Tibial nerve (tissue), 4 donors: ENCODE data around the gene BCO1. TPM values are rescaled to one million over a fixed set of nuclear protein-coding genes. Genes with fewer than 3 reads are reported as not detected.
"Not testable (repeated sequence)": the region's sequence is repeated elsewhere in the genome, so short reads cannot be mapped to it uniquely, and the experiment has no call there.

Experiments
- DNase-seq, 2 donors: peaks; one replicate each; pipeline ENCODE4 v3.0.0-alpha.2; 2019; ENCODE audit warnings: low spot score in 2 of 2
- H3K27ac ChIP-seq, 4 donors: fragments of 200-600 bp; sonication (generic) in 3 of 4; one replicate each; pipeline ENCODE4 v1.5.1; 2017 to 2019; ENCODE audit warnings: mild to moderate bottlenecking in 1 of 4
- H3K27me3 ChIP-seq, 2 donors: fragments of 200-600 bp; sonication (generic) in 1 of 2; one replicate each; pipeline versions ENCODE4 v1.5.1 to v1.6.0; 2017 to 2019
- H3K36me3 ChIP-seq, 3 donors: fragments of 200-600 bp; sonication (generic); one replicate each; pipeline ENCODE4 v1.5.1; 2018 to 2019
- H3K4me1 ChIP-seq, 4 donors: fragments of 200-600 bp; sonication (generic) in 3 of 4; one replicate each; pipeline ENCODE4 v1.5.1; 2017 to 2019
- H3K4me3 ChIP-seq, 4 donors: fragments of 200-600 bp; sonication (generic) in 3 of 4; one replicate each; pipeline ENCODE4 v1.5.1; 2017 to 2019; ENCODE audit warnings: mild to moderate bottlenecking in 1 of 4, moderate library complexity in 1 of 4
- H3K9me3 ChIP-seq, 4 donors: fragments of 200-600 bp; sonication (generic) in 3 of 4; one replicate each; pipeline ENCODE4 v1.5.1; 2017 to 2019
- CTCF ChIP-seq, 5 experiments: fragments of 200-600 bp in 3 of 5; fragments of 450-650 bp in 2 of 5; sonication (generic) in 3 of 5; IDR thresholded peaks; one replicate each; pipeline ENCODE4 v1.5.1; 2016 to 2019; ENCODE audit warnings: antibody characterized with exemption in 5 of 5, mild to moderate bottlenecking in 3 of 5, moderate library complexity in 2 of 5
- EP300 ChIP-seq, 2 donors: sonication (generic); formaldehyde crosslinking; IDR thresholded peaks; one replicate each; pipeline ENCODE4 v1.6.1; 2017; ENCODE audit warnings: antibody characterized with exemption in 2 of 2, mild to moderate bottlenecking in 1 of 2
- POLR2A ChIP-seq, 2 donors: fragments of 450-650 bp; IDR thresholded peaks; one replicate each; pipeline ENCODE4 v1.6.1; 2017; ENCODE audit warnings: antibody characterized with exemption in 2 of 2, mild to moderate bottlenecking in 2 of 2, moderate library complexity in 2 of 2
- WGBS, 2 donors: methylation state at CpG; one replicate each; pipeline ENCODE4 v1.1.5; 2018; 5-methylcytosine and 5-hydroxymethylcytosine counted together
- total RNA-seq, 4 donors: library from RNA; depleted of rRNA; stranded (reverse); fragments of >200 nt; gene quantifications; one replicate each; pipeline ENCODE4 v1.1.0, GENCODE V29; 2016

BCO1 gene
- total RNA-seq, 4 donors from 2014 or later = not detected

- no peak overlapping the region for H3K27ac ChIP-seq
- H3K9me3 ChIP-seq = no peaks in the 10 kb centered on the region
- no peak for DNase-seq
- H3K36me3 ChIP-seq = no peaks in the 10 kb centered on the region
- no peak overlapping the region for H3K4me3 ChIP-seq
- H3K27me3 ChIP-seq = no peaks in the 10 kb centered on the region
- no peak for TF ChIP-seq CTCF (IDR thresholded peaks at IDR 0.05)
- TF ChIP-seq EP300 (IDR thresholded peaks at IDR 0.05) = no peak
- no peak for TF ChIP-seq POLR2A (IDR thresholded peaks at IDR 0.05)
- WGBS, 2 donors = 89% methylated on average over 6 of the region's 6 CpGs
- no peaks in the 10 kb centered on the region for H3K4me1 ChIP-seq
These were observed 16.8 kb upstream of the BCO1 start for GRCh38 chr16:81221731-81222130.

GRCh38 chr16:81224824-81225223 lies 13.7 kb upstream of the BCO1 start:
- Histone ChIP-seq H3K36me3 (no peaks in the 10 kb centered on the region), H3K4me3 (no peak overlapping the region), H3K27me3 (no peaks in the 10 kb centered on the region), H3K27ac (no peak overlapping the region), H3K4me1 (no peaks in the 10 kb centered on the region), H3K9me3 (no peaks in the 10 kb centered on the region)
- DNase-seq = no peak
- WGBS, 2 donors = 50 to 88% methylated on average over 1 of the region's 1 CpG
- TF ChIP-seq CTCF (IDR thresholded peaks at IDR 0.05) (no peak), EP300 (IDR thresholded peaks at IDR 0.05) (no peak), POLR2A (IDR thresholded peaks at IDR 0.05) (no peak)

GRCh38 chr16:81225697-81226096 lies 12.8 kb upstream of the BCO1 start:
- 84 to 89% methylated on average over 5 of the region's 5 CpGs for WGBS, 2 donors
- not testable (repeated sequence) for H3K36me3 ChIP-seq, H3K9me3 ChIP-seq, H3K4me1 ChIP-seq, H3K27ac ChIP-seq, DNase-seq, H3K4me3 ChIP-seq, H3K27me3 ChIP-seq

GRCh38 chr16:81227785-81228184 lies 10.7 kb upstream of the BCO1 start:
- TF ChIP-seq EP300 (IDR thresholded peaks at IDR 0.05) (no peak), POLR2A (IDR thresholded peaks at IDR 0.05) (no peak), CTCF (IDR thresholded peaks at IDR 0.05) (no peak)
- Histone ChIP-seq H3K27ac (no peak overlapping the region), H3K4me3 (no peak overlapping the region), H3K36me3 (no peaks in the 10 kb centered on the region), H3K4me1 (no peaks in the 10 kb centered on the region), H3K27me3 (no peaks in the 10 kb centered on the region), H3K9me3 (no peaks in the 10 kb centered on the region)
- 85 to 92% methylated on average over 2 of the region's 2 CpGs for WGBS, 2 donors
- no peak for DNase-seq

GRCh38 chr16:81229811-81230210 lies 8.7 kb upstream of the BCO1 start:
- TF ChIP-seq CTCF (IDR thresholded peaks at IDR 0.05) (no peak), POLR2A (IDR thresholded peaks at IDR 0.05) (no peak), EP300 (IDR thresholded peaks at IDR 0.05) (no peak)
- WGBS, 2 donors = 56 to 70% methylated on average over 7 of the region's 7 CpGs
- no peak for DNase-seq
- Histone ChIP-seq H3K4me3 (no peak overlapping the region), H3K27me3 (no peaks in the 10 kb centered on the region), H3K4me1 (no peaks in the 10 kb centered on the region), H3K9me3 (no peaks in the 10 kb centered on the region), H3K27ac (no peak overlapping the region), H3K36me3 (no peaks in the 10 kb centered on the region)

- DNase-seq = no peak
- H3K4me3 ChIP-seq = no peak overlapping the region
- H3K27ac ChIP-seq = no peak overlapping the region
- no peaks in the 10 kb centered on the region for H3K9me3 ChIP-seq
- WGBS, 2 donors = 70 to 80% methylated on average over 5 of the region's 5 CpGs
- TF ChIP-seq EP300 (IDR thresholded peaks at IDR 0.05) = no peak
- no peak for TF ChIP-seq POLR2A (IDR thresholded peaks at IDR 0.05)
- TF ChIP-seq CTCF (IDR thresholded peaks at IDR 0.05) = no peak
- H3K27me3 ChIP-seq = no peaks in the 10 kb centered on the region
- no peaks in the 10 kb centered on the region for H3K36me3 ChIP-seq
- H3K4me1 ChIP-seq = no peaks in the 10 kb centered on the region
These were observed 7.5 kb upstream of the BCO1 start for GRCh38 chr16:81231014-81231413.
